Smooth muscle cell (in vitro differentiated cells): Measurements from ENCODE around the gene GABARAP. TPM values are rescaled to one million over a fixed set of nuclear protein-coding genes. Genes with fewer than 3 reads are reported as not detected.
A peak's percentile ranks its signal among the peaks of the same experiment; 100 is the strongest.

ENCODE experiments used
- DNase-seq: peaks from one replicate; lab custom pipeline; 2025; ENCODE audit not compliant: unreplicated experiment; lab: John Stamatoyannopoulos, UW
- H2AFZ ChIP-seq: fragments of 200-600 bp; sonication (generic); 2 replicates; pipeline ENCODE4 v1.6.0; 2016; ENCODE audit warnings: antibody characterized with exemption, low read depth, mild to moderate bottlenecking
- H3F3A ChIP-seq: fragments of 200-600 bp; sonication (generic); 2 replicates; pipeline ENCODE4 v1.6.0; 2017; ENCODE audit warnings: antibody characterized with exemption, low read depth
- H3K27ac ChIP-seq: fragments of 200-600 bp; sonication (generic); 2 replicates; pipeline ENCODE4 v1.5.1; 2016; ENCODE audit warnings: low read depth, mild to moderate bottlenecking
- H3K27me3 ChIP-seq: fragments of 200-600 bp; sonication (generic); 2 replicates; pipeline ENCODE4 v1.6.1; 2016; ENCODE audit warnings: low read depth, mild to moderate bottlenecking
- H3K36me3 ChIP-seq: fragments of 200-600 bp; sonication (generic); 2 replicates; pipeline ENCODE4 v1.5.1; 2016; ENCODE audit warnings: low read depth
- H3K4me1 ChIP-seq: fragments of 200-600 bp; sonication (generic); 2 replicates; pipeline ENCODE4 v1.5.1; 2016; ENCODE audit warnings: low read depth
- H3K4me2 ChIP-seq: fragments of 200-600 bp; sonication (generic); 2 replicates; pipeline ENCODE4 v1.6.0; 2016; ENCODE audit warnings: mild to moderate bottlenecking
- H3K4me3 ChIP-seq: fragments of 200-600 bp; sonication (generic); 2 replicates; pipeline ENCODE4 v1.5.1; 2016; ENCODE audit warnings: mild to moderate bottlenecking
- H3K79me2 ChIP-seq: fragments of 200-600 bp; sonication (generic); 2 replicates; pipeline ENCODE4 v1.6.0; 2016; ENCODE audit warnings: low read depth, mild to moderate bottlenecking
- H3K9ac ChIP-seq: fragments of 200-600 bp; sonication (generic); 2 replicates; pipeline ENCODE4 v1.6.0; 2016; ENCODE audit warnings: low read depth
- H3K9me3 ChIP-seq: fragments of 200-600 bp; sonication (generic); replicated peaks from 2 replicates; pipeline ENCODE4 v1.5.1; 2016; ENCODE audit warnings: low read depth
- H4K20me1 ChIP-seq: fragments of 200-600 bp; sonication (generic); 2 replicates; pipeline ENCODE4 v1.6.0; 2016; ENCODE audit warnings: low read depth
- CTCF ChIP-seq: fragments of 200-600 bp; sonication (generic); IDR thresholded peaks from 2 replicates; pipeline ENCODE4 v1.5.1; 2017; ENCODE audit warnings: borderline replicate concordance, mild to moderate bottlenecking, antibody characterized with exemption; ENCODE audit not compliant: insufficient read depth, poor library complexity, severe bottlenecking
- WGBS: methylation state at CpG from one replicate; pipeline ENCODE4 v1.1.7; 2016; ENCODE audit warnings: low lambda C conversion rate; 5-methylcytosine and 5-hydroxymethylcytosine counted together
- polyA plus RNA-seq: library from polyadenylated mRNA; unstranded; fragments of >200 nt; fragmentation: Nextera tagmentation; extraction: Ambion mirVana; gene quantifications from 2 replicates; pipeline ENCODE4 v1.2.1, GENCODE V29; 2016
- total RNA-seq: library from RNA; depleted of rRNA; stranded (reverse); fragments of >200 nt; gene quantifications from 2 replicates; pipeline ENCODE4 v1.2.3, GENCODE V29; 2014

Gene GABARAP
- total and polyA plus RNA-seq, 2 experiments from 2014 or later: 363 to 735 TPM

- H3K36me3 ChIP-seq: no peaks in the 10 kb centered on the region
- H2AFZ ChIP-seq: no peak overlapping the region
- no peak for DNase-seq
- H3F3A ChIP-seq: peaks cover 42% of the 10 kb centered on the region
- H3K27ac ChIP-seq: peak overlapping the region; percentile 74
- no peak overlapping the region for H3K4me3 ChIP-seq
- H3K79me2 ChIP-seq: peaks cover 81% of the 10 kb centered on the region
- no peak overlapping the region for H3K9ac ChIP-seq
- H3K9me3 ChIP-seq: no peaks in the 10 kb centered on the region
- H3K4me2 ChIP-seq: no peak overlapping the region
- WGBS: 82% methylated on average over 22 of the region's 22 CpGs
- H4K20me1 ChIP-seq: peaks cover 44% of the 10 kb centered on the region
- H3K27me3 ChIP-seq: no peaks in the 10 kb centered on the region
- peaks cover 25% of the 10 kb centered on the region for H3K4me1 ChIP-seq
- no peak for TF ChIP-seq CTCF
Measured at GRCh38 chr17:7235693-7236665, 6.3 kb downstream of the GABARAP start.

GRCh38 chr17:7234083-7234951 lies 7.9 kb downstream of the GABARAP start, which contains the start of gene DVL2:
Gene DVL2 (minus strand): TSS chr17:7234517. CDS start chr17:7234262, 255 bp downstream.
- peaks cover 61% of the 10 kb centered on the region for H4K20me1 ChIP-seq
- no peaks in the 10 kb centered on the region for H3K36me3 ChIP-seq
- 4% methylated on average over 55 of the region's 72 CpGs for WGBS
- peak within 1 kb of the TSS; percentile 71 for H3K4me3 ChIP-seq
- H3K79me2 ChIP-seq: peaks cover 86% of the 10 kb centered on the region
- peak within 1 kb of the TSS; percentile 65 for H2AFZ ChIP-seq
- H3K9me3 ChIP-seq: no peaks in the 10 kb centered on the region
- H3K9ac ChIP-seq: peak within 1 kb of the TSS; percentile 67
- peak; percentile 95 for DNase-seq
- H3K27me3 ChIP-seq: no peaks in the 10 kb centered on the region
- H3K27ac ChIP-seq: peak within 1 kb of the TSS; percentile 74
- peak within 1 kb of the TSS; percentile 92 for H3K4me2 ChIP-seq
- peaks cover 32% of the 10 kb centered on the region for H3F3A ChIP-seq
- peaks cover 12% of the 10 kb centered on the region for H3K4me1 ChIP-seq
- no peak for TF ChIP-seq CTCF

GRCh38 chr17:7233701-7234082 lies 8.6 kb downstream of the GABARAP start:
- peak overlapping the region; percentile 71 for H3K4me3 ChIP-seq
- H3K79me2 ChIP-seq: peaks cover 79% of the 10 kb centered on the region
- H3K27ac ChIP-seq: peak overlapping the region; percentile 74
- peak overlapping the region; percentile 92 for H3K4me2 ChIP-seq
- TF ChIP-seq CTCF: no peak
- DNase-seq: no peak
- peaks cover 32% of the 10 kb centered on the region for H3F3A ChIP-seq
- peaks cover 67% of the 10 kb centered on the region for H4K20me1 ChIP-seq
- peak overlapping the region; percentile 65 for H2AFZ ChIP-seq
- no peaks in the 10 kb centered on the region for H3K36me3 ChIP-seq
- peaks cover 12% of the 10 kb centered on the region for H3K4me1 ChIP-seq
- 2% methylated on average over 9 of the region's 9 CpGs for WGBS
- H3K9ac ChIP-seq: peak overlapping the region; percentile 67
- no peaks in the 10 kb centered on the region for H3K27me3 ChIP-seq
- no peaks in the 10 kb centered on the region for H3K9me3 ChIP-seq
